GM23338 (cell line): ENCODE results near the gene CDH12.

Experiments
- CTCF ChIP-seq, 2 experiments: fragments of 200-600 bp in 1 of 2; sonication (generic) in 1 of 2; conservative IDR thresholded peaks; 2 replicates each; pipeline versions ENCODE4 v1.5.1 to v1.6.1; 2016 to 2017; ENCODE audit warnings: antibody characterized with exemption in 2 of 2, low read depth in 2 of 2, mild to moderate bottlenecking in 2 of 2, moderate library complexity in 1 of 2
- ETS1 ChIP-seq: IDR thresholded peaks from 2 replicates; pipeline ENCODE4 v1.6.1; 2016; ENCODE audit warnings: antibody characterized with exemption
- NANOG ChIP-seq: IDR thresholded peaks from 2 replicates; pipeline ENCODE4 v1.6.1; 2016; ENCODE audit warnings: antibody characterized with exemption, borderline replicate concordance
- POLR2AphosphoS5 ChIP-seq: IDR thresholded peaks from 2 replicates; pipeline ENCODE4 v1.6.1; 2016; ENCODE audit warnings: antibody characterized with exemption, low read depth

- no peak for TF ChIP-seq CTCF (conservative IDR thresholded peaks at IDR 0.05; ENCODE audit: low read depth in 2 of 2)
- TF ChIP-seq POLR2AphosphoS5 = no peak
- no peak for TF ChIP-seq ETS1
- no peak for TF ChIP-seq NANOG
Measured at GRCh38 chr5:22673131-22673530, 180.0 kb downstream of the CDH12 start.
